WTC11 (cell line): ENCODE results near the gene MAML3.

ENCODE experiments used
- ARID4B ChIP-seq: sonication (generic); formaldehyde crosslinking; IDR thresholded peaks from 2 replicates; pipeline ENCODE4 v1.8.0; 2023; ENCODE audit warnings: missing genetic modification reagents, mild to moderate bottlenecking, borderline replicate concordance
- FOXK1 ChIP-seq: sonication (generic); formaldehyde crosslinking; IDR thresholded peaks from 2 replicates; pipeline ENCODE4 v1.8.0; 2022; ENCODE audit warnings: mild to moderate bottlenecking, moderate library complexity, missing genetic modification reagents
- GABPB1 ChIP-seq: sonication (generic); formaldehyde crosslinking; IDR thresholded peaks from 2 replicates; pipeline ENCODE4 v1.8.1; 2023; ENCODE audit warnings: mild to moderate bottlenecking, missing genetic modification reagents
- JUN ChIP-seq: sonication (generic); formaldehyde crosslinking; IDR thresholded peaks from 2 replicates; pipeline ENCODE4 v1.8.0; 2023; ENCODE audit warnings: mild to moderate bottlenecking, missing genetic modification reagents
- NR3C1 ChIP-seq: sonication (generic); formaldehyde crosslinking; conservative IDR thresholded peaks from 2 replicates; pipeline ENCODE4 v1.8.1; 2023; ENCODE audit warnings: low read depth, mild to moderate bottlenecking, missing genetic modification reagents
- USF2 ChIP-seq: sonication (generic); formaldehyde crosslinking; IDR thresholded peaks from 2 replicates; pipeline ENCODE4 v1.8.1; 2023; ENCODE audit warnings: mild to moderate bottlenecking, missing genetic modification reagents, moderate library complexity
- TF ChIP-seq, protein P1 (sequence below): sonication (generic); formaldehyde crosslinking; IDR thresholded peaks from 2 replicates; pipeline ENCODE4 v1.8.0; 2022; ENCODE audit warnings: mild to moderate bottlenecking, missing genetic modification reagents
- TF ChIP-seq, protein P2 (sequence below): fragments of 200-600 bp; IDR thresholded peaks from 2 replicates; pipeline ENCODE4 v1.8.0; 2022; ENCODE audit warnings: antibody characterized with exemption
- TF ChIP-seq, protein P3 (sequence below): sonication (generic); formaldehyde crosslinking; IDR thresholded peaks from 2 replicates; pipeline ENCODE4 v1.8.1; 2023; ENCODE audit warnings: mild to moderate bottlenecking, missing genetic modification reagents

- TF ChIP-seq, protein P1, sequence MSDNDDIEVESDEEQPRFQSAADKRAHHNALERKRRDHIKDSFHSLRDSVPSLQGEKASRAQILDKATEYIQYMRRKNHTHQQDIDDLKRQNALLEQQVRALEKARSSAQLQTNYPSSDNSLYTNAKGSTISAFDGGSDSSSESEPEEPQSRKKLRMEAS (CRISPR knock-in tag), result no peak
- TF ChIP-seq FOXK1 (CRISPR knock-in tag) (no peak), NR3C1 (CRISPR knock-in tag) (no peak), JUN (CRISPR knock-in tag) (no peak), GABPB1 (CRISPR knock-in tag) (no peak), ARID4B (CRISPR knock-in tag) (no peak), USF2 (CRISPR knock-in tag) (no peak)
- TF ChIP-seq, protein P2, sequence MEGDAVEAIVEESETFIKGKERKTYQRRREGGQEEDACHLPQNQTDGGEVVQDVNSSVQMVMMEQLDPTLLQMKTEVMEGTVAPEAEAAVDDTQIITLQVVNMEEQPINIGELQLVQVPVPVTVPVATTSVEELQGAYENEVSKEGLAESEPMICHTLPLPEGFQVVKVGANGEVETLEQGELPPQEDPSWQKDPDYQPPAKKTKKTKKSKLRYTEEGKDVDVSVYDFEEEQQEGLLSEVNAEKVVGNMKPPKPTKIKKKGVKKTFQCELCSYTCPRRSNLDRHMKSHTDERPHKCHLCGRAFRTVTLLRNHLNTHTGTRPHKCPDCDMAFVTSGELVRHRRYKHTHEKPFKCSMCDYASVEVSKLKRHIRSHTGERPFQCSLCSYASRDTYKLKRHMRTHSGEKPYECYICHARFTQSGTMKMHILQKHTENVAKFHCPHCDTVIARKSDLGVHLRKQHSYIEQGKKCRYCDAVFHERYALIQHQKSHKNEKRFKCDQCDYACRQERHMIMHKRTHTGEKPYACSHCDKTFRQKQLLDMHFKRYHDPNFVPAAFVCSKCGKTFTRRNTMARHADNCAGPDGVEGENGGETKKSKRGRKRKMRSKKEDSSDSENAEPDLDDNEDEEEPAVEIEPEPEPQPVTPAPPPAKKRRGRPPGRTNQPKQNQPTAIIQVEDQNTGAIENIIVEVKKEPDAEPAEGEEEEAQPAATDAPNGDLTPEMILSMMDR, result no peak
- TF ChIP-seq, protein P3, sequence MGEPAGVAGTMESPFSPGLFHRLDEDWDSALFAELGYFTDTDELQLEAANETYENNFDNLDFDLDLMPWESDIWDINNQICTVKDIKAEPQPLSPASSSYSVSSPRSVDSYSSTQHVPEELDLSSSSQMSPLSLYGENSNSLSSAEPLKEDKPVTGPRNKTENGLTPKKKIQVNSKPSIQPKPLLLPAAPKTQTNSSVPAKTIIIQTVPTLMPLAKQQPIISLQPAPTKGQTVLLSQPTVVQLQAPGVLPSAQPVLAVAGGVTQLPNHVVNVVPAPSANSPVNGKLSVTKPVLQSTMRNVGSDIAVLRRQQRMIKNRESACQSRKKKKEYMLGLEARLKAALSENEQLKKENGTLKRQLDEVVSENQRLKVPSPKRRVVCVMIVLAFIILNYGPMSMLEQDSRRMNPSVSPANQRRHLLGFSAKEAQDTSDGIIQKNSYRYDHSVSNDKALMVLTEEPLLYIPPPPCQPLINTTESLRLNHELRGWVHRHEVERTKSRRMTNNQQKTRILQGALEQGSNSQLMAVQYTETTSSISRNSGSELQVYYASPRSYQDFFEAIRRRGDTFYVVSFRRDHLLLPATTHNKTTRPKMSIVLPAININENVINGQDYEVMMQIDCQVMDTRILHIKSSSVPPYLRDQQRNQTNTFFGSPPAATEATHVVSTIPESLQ (CRISPR knock-in tag), result no peak
These were observed 16.3 kb downstream of the MAML3 start for GRCh38 chr4:140137671-140138070.
